Measurements from ENCODE around the gene GPR83.

DNA sequence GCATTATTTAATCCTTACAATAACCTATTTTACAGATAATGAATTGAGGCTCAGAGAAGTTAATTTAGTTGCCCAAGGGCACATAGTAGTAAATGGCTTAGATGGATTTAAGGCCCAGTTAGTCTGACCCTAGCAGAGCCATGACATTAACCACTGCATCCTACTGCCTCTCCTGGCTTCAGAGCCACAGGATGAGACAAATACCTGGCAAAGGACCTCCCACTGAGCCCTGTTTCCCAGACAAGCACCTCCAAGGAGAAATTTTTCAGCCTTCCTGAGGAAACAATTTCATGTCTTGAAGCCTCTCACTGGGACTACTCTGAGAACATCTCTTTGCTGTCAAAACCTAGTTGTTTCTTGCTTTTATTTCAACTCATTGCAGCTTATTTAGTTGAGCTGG lies 68.4 kb downstream of the GPR83 start:
- TF ChIP-seq, protein P1, sequence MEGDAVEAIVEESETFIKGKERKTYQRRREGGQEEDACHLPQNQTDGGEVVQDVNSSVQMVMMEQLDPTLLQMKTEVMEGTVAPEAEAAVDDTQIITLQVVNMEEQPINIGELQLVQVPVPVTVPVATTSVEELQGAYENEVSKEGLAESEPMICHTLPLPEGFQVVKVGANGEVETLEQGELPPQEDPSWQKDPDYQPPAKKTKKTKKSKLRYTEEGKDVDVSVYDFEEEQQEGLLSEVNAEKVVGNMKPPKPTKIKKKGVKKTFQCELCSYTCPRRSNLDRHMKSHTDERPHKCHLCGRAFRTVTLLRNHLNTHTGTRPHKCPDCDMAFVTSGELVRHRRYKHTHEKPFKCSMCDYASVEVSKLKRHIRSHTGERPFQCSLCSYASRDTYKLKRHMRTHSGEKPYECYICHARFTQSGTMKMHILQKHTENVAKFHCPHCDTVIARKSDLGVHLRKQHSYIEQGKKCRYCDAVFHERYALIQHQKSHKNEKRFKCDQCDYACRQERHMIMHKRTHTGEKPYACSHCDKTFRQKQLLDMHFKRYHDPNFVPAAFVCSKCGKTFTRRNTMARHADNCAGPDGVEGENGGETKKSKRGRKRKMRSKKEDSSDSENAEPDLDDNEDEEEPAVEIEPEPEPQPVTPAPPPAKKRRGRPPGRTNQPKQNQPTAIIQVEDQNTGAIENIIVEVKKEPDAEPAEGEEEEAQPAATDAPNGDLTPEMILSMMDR (IDR thresholded peaks at IDR 0.05; ENCODE audit: poor library complexity) = no peak
- no peak for TF ChIP-seq EZH2phosphoT487 (IDR thresholded peaks at IDR 0.05; ENCODE audit: low read depth, severe bottlenecking, unreplicated experiment)

Measured in hepatocyte (in vitro differentiated cells).